Nephron (organoid): ENCODE measurements around the gene ANKRD53.

Experiments used
- H3K27ac Mint-ChIP-seq, 3 experiments: 2 replicates each; pipeline ENCODE4 v1.8.0; 2020; ENCODE audit warnings: mixed read lengths in 3 of 3, mild to moderate bottlenecking in 2 of 3, moderate library complexity in 1 of 3
- H3K27me3 Mint-ChIP-seq: 2 replicates; pipeline ENCODE4 v1.8.0; 2021; ENCODE audit warnings: low read depth, mild to moderate bottlenecking, moderate library complexity, mixed read lengths
- H3K36me3 Mint-ChIP-seq: 2 replicates; pipeline ENCODE4 v1.8.0; 2020; ENCODE audit warnings: low read depth, mixed read lengths
- H3K4me1 Mint-ChIP-seq: 2 replicates; pipeline ENCODE4 v1.8.0; 2020; ENCODE audit warnings: mixed read lengths
- H3K4me3 Mint-ChIP-seq, 3 experiments: 2 replicates each; pipeline ENCODE4 v1.8.0; 2020; ENCODE audit warnings: mild to moderate bottlenecking in 3 of 3, mixed read lengths in 3 of 3, moderate library complexity in 2 of 3
- H3K9me3 Mint-ChIP-seq: 2 replicates; pipeline ENCODE4 v1.8.0; 2020; ENCODE audit warnings: mixed read lengths
- CTCF ChIP-seq, 3 experiments: fragments of 200-600 bp; sonication (generic); IDR thresholded peaks; one replicate each; pipeline ENCODE4 v1.5.0; 2021; ENCODE audit warnings: antibody characterized with exemption in 3 of 3; ENCODE audit not compliant: unreplicated experiment in 3 of 3

Gene ANKRD53

GRCh38 chr2:70967189-70967588 is 11.2 kb upstream of the ANKRD53 start:
- Mint-ChIP-seq H3K4me1 (peaks cover 7% of the 10 kb centered on the region), H3K4me3 (no peak overlapping the region), H3K27ac (no peak overlapping the region), H3K27me3 (peaks cover 89% of the 10 kb centered on the region), H3K36me3 (no peaks in the 10 kb centered on the region), H3K9me3 (no peaks in the 10 kb centered on the region)
- TF ChIP-seq CTCF (IDR thresholded peaks at IDR 0.05; ENCODE audit: unreplicated experiment in 3 of 3) = no peak

- Mint-ChIP-seq H3K36me3 (no peaks in the 10 kb centered on the region), H3K4me1 (peaks cover 16% of the 10 kb centered on the region), H3K27ac (no peak overlapping the region), H3K4me3 (no peak overlapping the region), H3K27me3 (peaks cover 25% of the 10 kb centered on the region), H3K9me3 (no peaks in the 10 kb centered on the region)
- TF ChIP-seq CTCF (IDR thresholded peaks at IDR 0.05; ENCODE audit: unreplicated experiment in 3 of 3) = no peak
Measured at GRCh38 chr2:70974592-70974991, 3.8 kb upstream of the ANKRD53 start.

- peaks cover 18% of the 10 kb centered on the region for H3K27me3 Mint-ChIP-seq
- no peaks in the 10 kb centered on the region for H3K36me3 Mint-ChIP-seq
- no peak overlapping the region for H3K4me3 Mint-ChIP-seq
- no peaks in the 10 kb centered on the region for H3K9me3 Mint-ChIP-seq
- peaks cover 16% of the 10 kb centered on the region for H3K4me1 Mint-ChIP-seq
- TF ChIP-seq CTCF (IDR thresholded peaks at IDR 0.05; ENCODE audit: unreplicated experiment in 3 of 3) = no peak
- no peak overlapping the region for H3K27ac Mint-ChIP-seq
Measured at GRCh38 chr2:70975237-70975636, 3.2 kb upstream of the ANKRD53 start.

GRCh38 chr2:70977605-70978205 is 725 bp upstream of the ANKRD53 start:
- TF ChIP-seq CTCF (IDR thresholded peaks at IDR 0.05; ENCODE audit: unreplicated experiment in 3 of 3) = no peak
- Mint-ChIP-seq H3K27me3 (peaks cover 6% of the 10 kb centered on the region), H3K4me3 (peak overlapping the region; percentile 83 to 93 (median 90)), H3K36me3 (peaks cover 4% of the 10 kb centered on the region), H3K4me1 (peaks cover 16% of the 10 kb centered on the region), H3K27ac (peak overlapping the region; percentile 72 to 87 (median 81)), H3K9me3 (no peaks in the 10 kb centered on the region)

GRCh38 chr2:70979180-70979488 is 704 bp downstream of the ANKRD53 start:
- no peak overlapping the region for H3K27ac Mint-ChIP-seq
- peaks cover 16% of the 10 kb centered on the region for H3K4me1 Mint-ChIP-seq
- H3K36me3 Mint-ChIP-seq = peaks cover 10% of the 10 kb centered on the region
- no peaks in the 10 kb centered on the region for H3K9me3 Mint-ChIP-seq
- H3K27me3 Mint-ChIP-seq = peaks cover 5% of the 10 kb centered on the region
- peak overlapping the region; percentile 64 to 76 (median 67) for H3K4me3 Mint-ChIP-seq
- no peak for TF ChIP-seq CTCF (IDR thresholded peaks at IDR 0.05; ENCODE audit: unreplicated experiment in 3 of 3)

- H3K9me3 Mint-ChIP-seq = no peaks in the 10 kb centered on the region
- peak overlapping the region; percentile 64 to 76 (median 67) for H3K4me3 Mint-ChIP-seq
- peaks cover 10% of the 10 kb centered on the region for H3K36me3 Mint-ChIP-seq
- TF ChIP-seq CTCF (IDR thresholded peaks at IDR 0.05; ENCODE audit: unreplicated experiment in 3 of 3) = no peak
- peaks cover 16% of the 10 kb centered on the region for H3K4me1 Mint-ChIP-seq
- H3K27me3 Mint-ChIP-seq = peaks cover 5% of the 10 kb centered on the region
- H3K27ac Mint-ChIP-seq = no peak overlapping the region
Measured at GRCh38 chr2:70979626-70980025, 1.2 kb downstream of the ANKRD53 start.
